HUES64 (cell line): Measurements from ENCODE around the gene CCDC149.

Experiments
- H3K27ac ChIP-seq: 2 replicates; pipeline ENCODE4 v1.7.0; 2013; ENCODE audit warnings: low read depth, low read length, inconsistent platforms
- H3K27me3 ChIP-seq: 2 replicates; pipeline ENCODE4 v1.6.1; 2013; ENCODE audit warnings: mild to moderate bottlenecking, low read length; ENCODE audit not compliant: insufficient read depth
- H3K36me3 ChIP-seq: 2 replicates; pipeline ENCODE4 v1.6.1; 2013; ENCODE audit warnings: mild to moderate bottlenecking, low read length; ENCODE audit not compliant: insufficient read depth
- H3K4me1 ChIP-seq: 2 replicates; pipeline ENCODE4 v1.6.1; 2013; ENCODE audit warnings: mild to moderate bottlenecking, low read length, moderate library complexity; ENCODE audit not compliant: insufficient read depth
- H3K4me3 ChIP-seq: 2 replicates; pipeline ENCODE4 v1.5.1; 2013; ENCODE audit warnings: mild to moderate bottlenecking, low read length, moderate library complexity
- H3K9ac ChIP-seq: 2 replicates; pipeline ENCODE4 v1.6.1; 2013; ENCODE audit warnings: mild to moderate bottlenecking, low read depth, low read length
- H3K9me3 ChIP-seq: 2 replicates; pipeline ENCODE4 v1.6.1; 2013; ENCODE audit warnings: low read depth, low read length; ENCODE audit not compliant: insufficient read depth
- WGBS: fragments of 150-250, 120-280 bp; methylation state at CpG from one replicate; pipeline ENCODE4 v1.1.7; 2013; ENCODE audit warnings: missing lambda C conversion rate; 5-methylcytosine and 5-hydroxymethylcytosine counted together

The CCDC149 gene

DNA sequence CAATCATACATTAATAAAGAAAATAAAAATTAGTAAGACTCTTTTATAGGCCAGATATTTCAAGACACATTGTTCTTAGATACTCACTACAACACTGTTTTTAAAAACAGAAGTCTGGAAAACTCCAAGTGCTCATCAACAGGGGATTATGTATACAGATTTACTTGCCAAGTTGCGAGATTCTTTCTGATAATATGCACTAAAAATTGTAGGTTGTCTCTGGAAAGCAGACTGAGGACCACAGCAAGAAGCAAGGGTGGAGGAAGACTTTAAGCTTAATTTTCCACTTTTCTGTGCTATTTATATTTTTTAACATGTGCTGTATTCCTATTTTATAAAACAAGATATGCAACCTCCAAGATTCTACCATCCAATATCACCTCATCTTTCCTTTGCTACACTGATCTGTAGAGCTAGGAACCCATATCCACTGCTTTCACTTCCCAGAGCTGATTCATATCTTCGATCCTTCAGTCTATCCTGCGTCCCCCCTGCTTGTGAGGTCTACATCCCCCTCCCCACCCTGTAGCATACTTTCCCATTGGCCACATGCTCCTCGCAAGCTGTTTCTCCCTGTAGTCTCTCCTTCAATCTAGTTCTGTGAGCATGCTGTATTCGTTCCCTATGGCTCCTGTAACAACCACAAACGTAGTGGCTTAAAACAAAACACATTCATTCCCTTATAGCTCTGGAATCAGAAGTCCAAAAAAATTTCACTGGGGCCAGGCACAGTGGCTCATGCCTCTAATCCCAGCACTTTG, 101.8 kb downstream of the CCDC149 start:
- H3K9me3 ChIP-seq: no peaks in the 10 kb centered on the region
- no peaks in the 10 kb centered on the region for H3K36me3 ChIP-seq
- 0 out of 2 replicates have a peak, but pooled peaks cover 4% of the 10 kb centered on the region for H3K4me1 ChIP-seq
- no peak overlapping the region for H3K27ac ChIP-seq
- H3K27me3 ChIP-seq: no peaks in the 10 kb centered on the region
- no peak overlapping the region for H3K4me3 ChIP-seq
- H3K9ac ChIP-seq: no peak overlapping the region
- 89% methylated on average over 6 of the region's 6 CpGs for WGBS

DNA sequence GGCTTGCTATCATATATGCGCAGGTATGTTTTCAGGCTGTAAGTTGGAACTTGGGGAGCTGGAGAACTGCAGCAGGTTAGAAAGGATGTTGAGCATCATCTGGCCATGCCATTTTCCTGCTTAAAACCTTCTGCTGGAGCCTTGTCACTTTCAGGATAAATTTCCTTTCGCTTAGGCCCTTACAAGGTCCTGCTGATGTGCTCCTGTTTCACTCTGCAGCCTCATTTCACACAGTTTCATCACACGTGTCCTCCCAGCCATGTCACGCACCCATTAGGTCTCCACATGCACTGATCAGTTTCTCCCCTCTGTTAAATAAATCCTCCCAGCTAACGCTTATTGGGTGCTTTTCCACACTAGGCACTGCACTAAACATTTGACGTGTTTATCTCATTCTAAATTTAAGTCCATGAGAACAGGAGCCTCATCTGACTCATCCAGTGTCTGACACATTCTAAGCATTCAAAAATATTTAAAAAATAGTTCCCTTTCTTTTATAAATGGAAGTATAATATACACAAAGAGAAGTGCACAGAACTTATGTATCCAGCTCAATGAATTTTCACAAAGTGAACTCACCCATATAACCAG, 102.9 kb downstream of the CCDC149 start:
- WGBS: 95% methylated on average over 6 of the region's 6 CpGs
- Histone ChIP-seq H3K27ac (no peak overlapping the region), H3K9me3 (no peaks in the 10 kb centered on the region), H3K4me1 (0 out of 2 replicates have a peak, but pooled peaks cover 4% of the 10 kb centered on the region), H3K36me3 (no peaks in the 10 kb centered on the region), H3K9ac (no peak overlapping the region), H3K27me3 (no peaks in the 10 kb centered on the region), H3K4me3 (no peak overlapping the region)

DNA sequence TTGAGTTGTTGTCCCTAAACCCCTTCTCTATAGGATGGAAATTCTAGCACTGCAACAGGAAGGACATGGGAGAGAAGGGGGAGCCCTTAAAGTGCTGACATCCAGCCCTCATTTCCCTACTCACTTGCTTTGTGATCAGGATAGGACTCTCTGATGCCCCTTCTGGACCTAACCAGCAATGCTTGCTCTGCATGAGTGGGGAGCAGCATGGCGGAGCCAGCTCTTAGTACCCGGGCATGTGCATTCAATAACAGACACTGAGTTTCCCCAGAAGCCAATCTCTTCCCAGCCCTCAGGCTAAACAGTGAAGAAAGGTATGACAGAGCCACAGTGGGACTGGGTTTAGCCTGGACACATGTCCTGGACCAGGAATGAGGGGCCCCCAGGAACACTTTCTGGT, 103.5 kb downstream of the CCDC149 start:
- 72% methylated on average over 2 of the region's 2 CpGs for WGBS
- Histone ChIP-seq H3K9me3 (no peaks in the 10 kb centered on the region), H3K4me1 (0 out of 2 replicates have a peak, but pooled peaks cover 4% of the 10 kb centered on the region), H3K9ac (no peak overlapping the region), H3K27me3 (no peaks in the 10 kb centered on the region), H3K27ac (no peak overlapping the region), H3K36me3 (no peaks in the 10 kb centered on the region), H3K4me3 (no peak overlapping the region)

DNA sequence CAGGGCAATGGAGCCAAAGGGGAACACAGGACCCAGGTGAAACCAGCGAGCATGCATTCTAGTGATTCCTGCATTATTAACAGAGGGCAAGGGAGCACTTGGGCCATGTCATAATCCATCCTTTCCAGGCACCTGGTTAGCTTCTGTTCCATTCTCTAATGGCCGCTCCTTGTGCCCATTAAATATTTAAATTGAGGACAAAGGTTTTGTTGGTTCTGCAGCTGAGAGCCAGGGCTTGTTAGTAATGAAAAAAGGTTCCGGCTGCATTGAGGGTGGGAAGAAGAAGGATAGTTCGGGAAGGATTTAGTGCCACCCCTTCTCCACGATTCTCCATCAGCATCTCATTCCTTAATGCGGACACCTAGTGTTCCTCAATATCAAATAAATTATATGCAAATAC, 103.9 kb downstream of the CCDC149 start:
- 91% methylated on average over 6 of the region's 6 CpGs for WGBS
- H3K4me3 ChIP-seq: no peak overlapping the region
- no peak overlapping the region for H3K27ac ChIP-seq
- H3K9me3 ChIP-seq: no peaks in the 10 kb centered on the region
- H3K4me1 ChIP-seq: 0 out of 2 replicates have a peak, but pooled peaks cover 4% of the 10 kb centered on the region
- no peaks in the 10 kb centered on the region for H3K27me3 ChIP-seq
- H3K9ac ChIP-seq: no peak overlapping the region
- no peaks in the 10 kb centered on the region for H3K36me3 ChIP-seq

DNA sequence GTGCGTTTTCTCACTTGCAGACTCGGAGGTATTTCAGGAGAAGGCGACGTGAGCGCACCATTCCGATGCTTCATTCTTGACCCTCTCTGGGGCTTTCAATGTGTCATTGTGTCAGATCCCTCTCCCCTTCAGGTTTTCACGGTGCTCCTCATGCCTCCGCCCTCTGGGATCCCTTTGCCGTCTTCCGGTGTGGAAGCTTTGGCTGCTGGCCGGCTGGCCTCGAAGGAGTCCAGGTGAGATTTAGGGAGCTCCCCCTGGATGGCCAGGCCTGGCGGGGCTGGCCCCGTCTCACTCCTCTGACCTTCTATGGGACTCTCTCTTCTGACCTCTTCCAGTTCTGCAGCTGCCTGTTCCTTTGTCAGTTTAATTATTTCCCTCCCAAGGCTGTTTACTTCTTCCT, 104.6 kb downstream of the CCDC149 start:
- H3K9me3 ChIP-seq: no peaks in the 10 kb centered on the region
- 0 out of 2 replicates have a peak, but pooled peaks cover 4% of the 10 kb centered on the region for H3K4me1 ChIP-seq
- H3K9ac ChIP-seq: no peak overlapping the region
- H3K36me3 ChIP-seq: no peaks in the 10 kb centered on the region
- no peaks in the 10 kb centered on the region for H3K27me3 ChIP-seq
- no peak overlapping the region for H3K27ac ChIP-seq
- WGBS: 92% methylated on average over 14 of the region's 14 CpGs
- no peak overlapping the region for H3K4me3 ChIP-seq

DNA sequence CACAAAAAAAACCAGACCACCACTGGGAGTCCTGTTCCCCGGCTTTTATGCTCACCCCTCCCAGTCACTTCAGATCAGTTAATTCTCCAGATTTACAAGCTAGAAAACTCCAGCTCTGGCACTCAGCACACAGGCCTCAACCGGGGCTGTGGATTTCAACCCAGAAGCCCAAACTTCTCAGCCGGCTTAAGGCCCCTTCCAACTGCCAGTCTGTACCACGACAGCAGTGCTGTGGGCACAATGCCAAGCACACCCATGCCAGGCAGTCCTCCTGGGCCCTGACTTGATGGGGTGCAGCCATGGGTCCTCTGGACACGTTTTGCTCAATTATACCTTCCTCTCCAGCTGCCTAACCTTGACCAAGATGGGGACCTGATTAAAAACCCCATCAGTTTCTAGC, 105.2 kb downstream of the CCDC149 start:
- Histone ChIP-seq H3K4me3 (no peak overlapping the region), H3K27ac (no peak overlapping the region), H3K4me1 (0 out of 2 replicates have a peak, but pooled peaks cover 4% of the 10 kb centered on the region), H3K9me3 (no peaks in the 10 kb centered on the region), H3K27me3 (peaks cover under 1% of the 10 kb centered on the region; the same call in 1 of the 2 replicates), H3K9ac (no peak overlapping the region), H3K36me3 (no peaks in the 10 kb centered on the region)
- 93% methylated on average over 5 of the region's 5 CpGs for WGBS

DNA sequence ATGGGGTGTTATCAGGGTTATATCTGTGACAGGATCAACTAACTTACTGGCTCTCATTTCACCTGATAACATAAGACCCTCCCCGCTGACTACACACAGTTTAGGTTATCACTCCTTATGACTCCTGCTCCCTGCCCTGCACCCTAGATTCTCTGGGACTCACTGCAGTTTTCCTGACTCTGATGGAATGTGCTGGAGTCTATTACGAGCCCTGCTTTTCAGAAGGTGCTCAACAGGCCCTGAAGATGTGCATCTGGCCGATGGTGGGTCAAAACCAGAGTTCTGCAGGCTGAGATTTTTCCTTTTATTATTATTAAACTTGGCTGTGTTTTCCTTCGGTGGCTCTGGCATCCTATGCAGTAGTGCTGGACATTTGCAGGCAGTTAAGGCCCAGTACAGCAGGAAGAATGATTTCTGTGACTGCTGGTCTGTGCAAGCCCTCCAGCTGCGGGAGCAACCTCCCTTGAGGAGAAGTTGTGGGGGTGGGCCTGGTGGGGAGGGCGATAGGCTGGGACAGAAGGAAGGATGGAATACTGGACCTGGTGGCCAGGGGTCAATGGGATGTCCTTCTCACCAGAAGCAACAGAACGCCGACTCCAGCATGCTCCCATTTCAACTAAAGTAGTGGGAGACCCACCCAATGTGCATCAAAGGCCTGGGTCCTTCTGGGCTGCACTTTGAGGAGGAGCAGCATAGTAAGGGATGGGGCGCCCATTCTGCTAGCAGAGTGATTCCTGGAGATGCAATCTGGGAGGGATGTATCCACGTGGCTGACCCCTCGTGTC, 106.4 kb downstream of the CCDC149 start:
- WGBS: 94% methylated on average over 11 of the region's 11 CpGs
- H3K27ac ChIP-seq: no peak overlapping the region
- peaks cover 13% of the 10 kb centered on the region for H3K27me3 ChIP-seq
- no peak overlapping the region for H3K9ac ChIP-seq
- no peak overlapping the region for H3K4me3 ChIP-seq
- H3K4me1 ChIP-seq: 0 out of 2 replicates have a peak, but pooled peaks cover 4% of the 10 kb centered on the region
- no peaks in the 10 kb centered on the region for H3K36me3 ChIP-seq
- H3K9me3 ChIP-seq: no peaks in the 10 kb centered on the region

DNA sequence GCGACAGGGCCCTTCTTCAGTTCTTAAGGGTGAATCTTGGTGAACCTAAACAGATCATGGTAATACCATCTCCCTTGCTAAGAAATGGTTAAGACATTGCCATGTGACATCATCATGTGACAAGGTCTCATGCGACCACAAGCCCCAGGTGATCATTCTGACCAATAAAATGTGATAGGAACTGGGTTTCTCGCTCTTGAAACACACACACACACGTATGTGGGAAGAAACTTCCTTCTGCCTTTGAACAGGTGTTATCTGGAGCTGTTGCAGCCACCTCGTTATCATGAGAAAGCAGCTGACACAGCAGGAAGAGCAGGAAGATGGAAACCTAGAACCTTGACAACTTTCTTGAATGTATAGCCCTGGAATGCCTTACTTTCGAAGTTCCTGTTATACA, 107.3 kb downstream of the CCDC149 start:
- H3K36me3 ChIP-seq: no peaks in the 10 kb centered on the region
- H3K27me3 ChIP-seq: peaks cover 21% of the 10 kb centered on the region
- H3K27ac ChIP-seq: no peak overlapping the region
- 83% methylated on average over 5 of the region's 6 CpGs for WGBS
- H3K9ac ChIP-seq: no peak overlapping the region
- H3K4me3 ChIP-seq: no peak overlapping the region
- H3K9me3 ChIP-seq: no peaks in the 10 kb centered on the region
- H3K4me1 ChIP-seq: 0 out of 2 replicates have a peak, but pooled peaks cover 12% of the 10 kb centered on the region

DNA sequence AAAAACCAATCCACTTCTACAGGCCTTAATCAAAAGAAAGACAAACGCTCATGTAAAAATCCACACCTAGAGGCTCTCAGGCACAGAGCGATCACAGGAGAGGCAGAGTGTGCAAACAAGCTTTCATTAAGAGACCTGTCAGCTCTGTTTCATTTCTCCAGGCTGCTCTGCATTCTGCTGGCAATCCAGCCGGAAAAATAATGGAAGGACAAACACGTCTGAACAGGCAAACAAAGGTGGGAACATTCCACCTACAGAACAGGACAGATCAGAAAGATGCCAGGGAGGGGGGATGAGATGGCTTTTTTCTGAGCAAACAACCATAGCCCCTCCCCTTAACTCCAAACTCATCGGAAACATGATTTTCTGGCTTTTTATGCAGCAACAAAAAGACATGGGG, 107.8 kb downstream of the CCDC149 start:
- Histone ChIP-seq H3K4me3 (no peak overlapping the region), H3K9me3 (no peaks in the 10 kb centered on the region), H3K9ac (no peak overlapping the region), H3K27ac (no peak overlapping the region), H3K27me3 (peaks cover 26% of the 10 kb centered on the region), H3K36me3 (no peaks in the 10 kb centered on the region), H3K4me1 (0 out of 2 replicates have a peak, but pooled peaks cover 12% of the 10 kb centered on the region)
- WGBS: 94% methylated on average over 5 of the region's 5 CpGs

DNA sequence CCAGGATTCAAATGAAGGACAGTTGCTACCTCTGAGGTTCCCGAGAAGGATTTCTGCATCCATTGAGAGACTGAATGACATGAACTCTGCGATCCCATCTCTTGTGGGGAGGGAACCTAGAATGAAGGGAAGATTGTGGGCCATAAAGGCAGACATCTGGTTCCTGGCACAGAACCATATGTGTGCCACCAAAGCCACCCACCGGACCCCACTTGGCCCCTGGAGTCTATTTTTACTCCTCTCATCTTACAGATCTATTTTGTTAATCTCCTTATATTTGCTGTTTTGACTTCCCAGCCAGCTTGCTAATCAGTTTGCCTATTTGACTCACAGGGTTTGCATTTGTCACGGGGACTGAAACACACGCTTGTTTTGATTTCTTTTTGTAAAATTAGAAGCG, 110.2 kb downstream of the CCDC149 start:
- H3K27ac ChIP-seq: no peak overlapping the region
- H3K9ac ChIP-seq: no peak overlapping the region
- H3K27me3 ChIP-seq: peaks cover 50% of the 10 kb centered on the region
- 0 out of 2 replicates have a peak, but pooled peaks cover 8% of the 10 kb centered on the region for H3K4me1 ChIP-seq
- no peaks in the 10 kb centered on the region for H3K36me3 ChIP-seq
- no peaks in the 10 kb centered on the region for H3K9me3 ChIP-seq
- H3K4me3 ChIP-seq: no peak overlapping the region
- 86% methylated on average over 6 of the region's 6 CpGs for WGBS
